ENCODE results near the gene ZNF716.

The ZNF716 gene

GRCh38 chr7:57425969-57426628, 23.9 kb upstream of the ZNF716 start:
- in situ Hi-C loops (cut with HindIII; ENCODE audit: low sequenced_read_pairs), result no loop called here
- H3K4me3 ChIP-seq (ENCODE audit: low read depth, low read length), result no peak overlapping the region
- DNase-seq (ENCODE audit: low read depth), result no peak
- TF ChIP-seq CTCF (IDR thresholded peaks at IDR 0.05; ENCODE audit: low read depth, low read length, missing control alignments), result no peak

DNA sequence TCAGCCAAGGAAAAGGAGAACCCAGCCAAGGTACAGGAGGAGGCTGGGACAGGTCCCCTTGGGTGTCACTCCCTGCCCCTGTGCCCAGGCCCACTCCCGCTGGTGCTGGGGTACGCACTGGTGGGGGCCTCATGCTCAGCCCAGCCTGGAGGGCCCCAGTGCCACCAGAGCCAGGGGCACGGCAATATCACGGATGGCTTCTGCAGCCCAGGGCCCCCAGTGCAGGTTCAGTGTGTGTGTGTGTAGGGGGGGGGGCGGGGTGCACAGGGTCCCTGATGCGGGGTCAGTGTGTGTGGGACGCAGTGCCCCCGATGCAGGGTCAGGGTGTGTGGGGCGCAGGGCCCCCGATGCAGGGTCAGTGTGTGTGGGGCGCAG, 23.4 kb upstream of the ZNF716 start:
- no peak for TF ChIP-seq CTCF (IDR thresholded peaks at IDR 0.05; ENCODE audit: low read depth, low read length, missing control alignments)
- no peak for DNase-seq (ENCODE audit: low read depth)
- no peak overlapping the region for H3K4me3 ChIP-seq (ENCODE audit: low read depth, low read length)
- in situ Hi-C loops (cut with HindIII; ENCODE audit: low sequenced_read_pairs), result no loop called here

DNA sequence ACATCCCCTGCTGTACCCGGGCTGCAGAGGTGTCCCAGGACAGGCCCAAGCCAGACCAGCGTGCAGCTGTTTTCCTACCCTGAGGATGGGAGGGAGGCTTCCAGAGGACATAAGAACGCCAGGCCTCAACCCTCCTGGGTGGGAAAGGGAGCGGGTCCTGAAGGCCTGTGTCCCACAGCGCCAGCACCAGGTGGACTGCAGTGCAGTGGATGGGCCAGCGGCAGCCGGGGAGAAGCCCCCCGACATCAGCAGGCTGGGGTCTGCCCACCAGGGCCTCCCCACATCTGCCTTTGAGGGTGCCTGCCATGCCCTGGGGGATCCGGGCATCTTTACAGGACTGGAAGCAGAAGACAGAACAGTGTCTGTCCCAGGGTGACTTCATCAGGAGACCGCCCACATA, 22.8 kb upstream of the ZNF716 start:
- in situ Hi-C loops (cut with HindIII; ENCODE audit: low sequenced_read_pairs), result no loop called here
- no peak for DNase-seq (ENCODE audit: low read depth)
- TF ChIP-seq CTCF (IDR thresholded peaks at IDR 0.05; ENCODE audit: low read depth, low read length, missing control alignments), result no peak
- H3K4me3 ChIP-seq (ENCODE audit: low read depth, low read length), result no peak overlapping the region

DNA sequence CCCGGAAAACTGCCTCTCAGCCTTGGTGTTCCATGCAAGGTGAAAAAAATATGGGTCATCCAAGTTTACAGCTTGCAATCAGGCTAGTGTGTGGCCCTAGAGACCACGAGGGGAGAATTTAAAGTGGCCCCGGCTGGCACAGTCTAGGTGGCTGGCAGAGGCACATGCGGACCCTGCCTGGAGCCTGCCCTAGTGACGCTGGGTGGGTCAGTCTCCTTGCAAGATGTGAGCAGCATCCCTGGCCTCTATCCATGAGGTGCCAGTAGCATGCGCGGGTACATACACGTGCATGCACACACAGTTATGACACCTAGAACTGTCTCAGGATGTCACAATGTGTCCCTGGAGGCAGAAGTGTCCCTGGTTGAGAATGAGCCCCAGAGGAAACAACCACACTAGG, 22.4 kb upstream of the ZNF716 start:
- no peak for TF ChIP-seq CTCF (IDR thresholded peaks at IDR 0.05; ENCODE audit: low read depth, low read length, missing control alignments)
- no peak overlapping the region for H3K4me3 ChIP-seq (ENCODE audit: low read depth, low read length)
- DNase-seq (ENCODE audit: low read depth), result no peak
- in situ Hi-C loops (cut with HindIII; ENCODE audit: low sequenced_read_pairs), result no loop called here

DNA sequence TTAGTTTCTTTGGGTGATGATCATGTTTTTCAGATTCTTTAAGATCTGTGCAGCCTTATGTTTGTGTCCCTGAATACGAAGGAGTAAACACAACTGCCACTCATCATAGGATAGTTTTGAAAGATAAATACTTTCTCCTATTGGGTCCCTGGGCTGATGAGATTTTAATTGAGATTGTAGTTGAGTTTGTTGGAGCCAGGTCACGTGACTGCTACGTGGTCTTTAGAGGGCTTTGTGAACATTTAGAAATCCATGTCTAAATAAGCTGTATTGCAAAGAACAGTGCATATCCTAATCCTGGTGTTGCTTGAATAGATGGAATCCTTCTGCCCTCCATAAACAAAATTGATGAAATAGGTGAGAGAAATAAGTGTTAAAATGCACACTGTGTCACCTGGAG, 17.4 kb upstream of the ZNF716 start:
- no peak for DNase-seq (ENCODE audit: low read depth)
- in situ Hi-C loops (cut with HindIII; ENCODE audit: low sequenced_read_pairs), result no loop called here
- no peak overlapping the region for H3K4me3 ChIP-seq (ENCODE audit: low read depth, low read length)
- TF ChIP-seq CTCF (IDR thresholded peaks at IDR 0.05; ENCODE audit: low read depth, low read length, missing control alignments), result no peak

- DNase-seq (ENCODE audit: low read depth), result no peak
- H3K4me3 ChIP-seq (ENCODE audit: low read depth, low read length), result no peak overlapping the region
- TF ChIP-seq CTCF (IDR thresholded peaks at IDR 0.05; ENCODE audit: low read depth, low read length, missing control alignments), result no peak
- in situ Hi-C loops (cut with HindIII; ENCODE audit: low sequenced_read_pairs), result no loop called here
These were observed 12.4 kb upstream of the ZNF716 start for GRCh38 chr7:57437581-57437980.

All from astrocyte of the cerebellum (primary cell).